HEK293 (cell line): ENCODE measurements around the gene RASSF8.

Source experiments
- ZNF223 ChIP-seq: fragments of 450-650 bp; formaldehyde crosslinking; IDR thresholded peaks from 2 replicates; pipeline ENCODE4 v1.5.1; 2016; ENCODE audit warnings: missing biosample characterization, missing genetic modification characterization
- TF ChIP-seq, protein P1 (sequence below): fragments of 450-650 bp; formaldehyde crosslinking; IDR thresholded peaks from 2 replicates; pipeline ENCODE4 v1.5.1; 2016; ENCODE audit warnings: missing biosample characterization, missing genetic modification characterization

DNA sequence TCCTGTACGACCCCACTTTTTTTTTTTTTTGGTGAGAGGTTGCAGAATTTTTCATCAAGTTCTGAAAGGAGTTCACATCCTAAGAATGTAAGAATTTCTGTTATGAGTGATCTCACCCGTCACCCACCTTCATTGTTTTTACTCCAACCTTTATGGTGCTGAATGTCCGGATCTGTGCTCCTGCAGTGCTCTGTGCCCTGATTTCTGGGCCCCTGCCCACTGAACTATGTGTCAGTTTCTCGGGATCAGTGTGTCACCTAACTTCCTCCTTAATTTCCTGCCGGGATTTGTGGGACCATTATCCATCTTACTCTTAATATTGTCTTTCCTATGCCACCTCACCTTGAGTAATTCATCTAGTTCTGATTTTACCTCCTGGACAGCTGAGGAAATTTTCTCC lies 11.6 kb downstream of the RASSF8 start:
- TF ChIP-seq ZNF223 (tag by site-specific recombination) = no peak
- TF ChIP-seq, protein P1, sequence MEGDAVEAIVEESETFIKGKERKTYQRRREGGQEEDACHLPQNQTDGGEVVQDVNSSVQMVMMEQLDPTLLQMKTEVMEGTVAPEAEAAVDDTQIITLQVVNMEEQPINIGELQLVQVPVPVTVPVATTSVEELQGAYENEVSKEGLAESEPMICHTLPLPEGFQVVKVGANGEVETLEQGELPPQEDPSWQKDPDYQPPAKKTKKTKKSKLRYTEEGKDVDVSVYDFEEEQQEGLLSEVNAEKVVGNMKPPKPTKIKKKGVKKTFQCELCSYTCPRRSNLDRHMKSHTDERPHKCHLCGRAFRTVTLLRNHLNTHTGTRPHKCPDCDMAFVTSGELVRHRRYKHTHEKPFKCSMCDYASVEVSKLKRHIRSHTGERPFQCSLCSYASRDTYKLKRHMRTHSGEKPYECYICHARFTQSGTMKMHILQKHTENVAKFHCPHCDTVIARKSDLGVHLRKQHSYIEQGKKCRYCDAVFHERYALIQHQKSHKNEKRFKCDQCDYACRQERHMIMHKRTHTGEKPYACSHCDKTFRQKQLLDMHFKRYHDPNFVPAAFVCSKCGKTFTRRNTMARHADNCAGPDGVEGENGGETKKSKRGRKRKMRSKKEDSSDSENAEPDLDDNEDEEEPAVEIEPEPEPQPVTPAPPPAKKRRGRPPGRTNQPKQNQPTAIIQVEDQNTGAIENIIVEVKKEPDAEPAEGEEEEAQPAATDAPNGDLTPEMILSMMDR (tag by site-specific recombination) = no peak
